Measurements from ENCODE around the gene SLC26A6. TPM values are rescaled to one million over a fixed set of nuclear protein-coding genes. Genes with fewer than 3 reads are reported as not detected.

Gene SLC26A6
- total and polyA plus RNA-seq, 8 donors: 14.0 to 34.9 (median 16.5) TPM

DNA sequence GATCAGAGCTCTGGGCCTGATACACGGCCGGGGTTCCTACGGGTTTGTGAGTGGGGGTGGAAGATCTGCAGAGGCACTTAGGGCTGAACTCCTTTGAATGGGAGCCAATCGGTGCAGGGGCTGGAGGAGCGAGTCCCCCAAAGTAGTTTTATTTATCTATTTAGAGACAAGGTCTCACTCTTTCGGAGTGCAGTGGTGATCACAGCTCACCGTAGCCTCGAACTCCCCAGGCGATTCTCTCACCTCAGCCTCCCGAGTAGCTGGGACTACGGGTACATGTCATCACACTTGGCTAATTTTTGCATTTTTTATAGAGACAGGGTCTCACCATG lies 29.0 kb upstream of the SLC26A6 start:
- intact Hi-C loops (cut with DNase I): no loop called here
- Histone ChIP-seq H3K27ac (no peak overlapping the region), H3K36me3 (no peaks in the 10 kb centered on the region), H3K4me1 (peaks cover 12 to 32% of the 10 kb centered on the region in 2 donors), H3K9me3 (no peaks in the 10 kb centered on the region), H3K27me3 (peaks cover 17 to 48% of the 10 kb centered on the region in 2 donors), H3K4me3 (peak overlapping the region in 1 of 2 donors; percentile 58)
- ATAC-seq (no peak), DNase-seq (no peak)
- no peak for TF ChIP-seq CTCF (IDR thresholded peaks at IDR 0.05)

DNA sequence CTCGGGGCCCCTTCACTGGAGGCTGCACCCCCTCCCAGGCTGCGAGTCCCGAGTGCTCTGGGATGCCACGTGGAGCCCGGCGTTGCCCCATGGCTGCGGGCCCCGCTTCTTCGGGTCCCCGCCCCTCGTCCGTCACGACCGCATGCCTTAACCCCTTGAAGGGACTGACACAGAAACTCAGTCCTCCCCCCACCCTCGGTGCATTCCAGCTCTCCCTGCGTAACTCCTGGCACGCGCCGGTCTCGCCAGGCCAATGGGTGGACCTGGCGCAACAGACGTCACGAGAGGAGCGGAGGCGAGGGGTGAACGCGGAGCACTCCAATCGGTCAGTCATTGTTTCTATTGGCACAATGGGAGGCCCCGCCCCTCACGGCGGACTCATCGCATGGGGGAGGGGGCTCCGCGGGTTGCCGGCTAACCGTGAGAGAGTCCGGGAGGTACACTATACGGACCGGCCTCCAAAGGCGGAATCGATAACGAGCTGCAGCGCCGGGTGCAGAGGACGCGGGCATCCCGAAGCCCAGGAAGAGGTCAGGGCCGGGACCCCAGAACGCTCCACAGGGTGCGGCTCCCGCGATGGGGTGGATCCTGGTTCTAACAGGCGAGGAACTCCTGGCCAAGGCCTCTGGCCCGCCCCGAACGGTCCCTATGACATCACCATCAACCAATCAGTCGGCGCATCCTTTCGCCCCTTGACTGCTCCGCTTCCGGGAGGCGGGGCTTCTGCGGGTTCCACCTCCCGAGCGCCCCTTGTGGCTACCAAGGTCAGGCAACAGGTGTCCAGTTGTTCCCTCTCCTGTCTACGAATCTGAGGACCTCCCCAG lies 28.4 kb upstream of the SLC26A6 start:
- no peaks in the 10 kb centered on the region for H3K36me3 ChIP-seq

GRCh38 chr3:48662753-48663488 lies 27.7 kb upstream of the SLC26A6 start, which contains the start of gene CELSR3:
Gene CELSR3, minus strand, starts transcription at chr3:48662886. Its CDS starts 252 bp downstream, at chr3:48662634.
- Histone ChIP-seq H3K4me1 (peaks cover 12 to 32% of the 10 kb centered on the region in 2 donors), H3K36me3 (no peaks in the 10 kb centered on the region), H3K27me3 (peaks cover 17 to 48% of the 10 kb centered on the region in 2 donors), H3K4me3 (peak within 1 kb of the TSS; percentile 35 to 58), H3K9me3 (no peaks in the 10 kb centered on the region), H3K27ac (peak within 1 kb of the TSS in 1 of 2 donors; percentile 53)
- intact Hi-C loops (cut with DNase I): no loop called here
- DNase-seq (peak in 3 of 4 donors; percentile 39 to 82 (median 54)), ATAC-seq (peak; percentile 42)
- TF ChIP-seq CTCF (IDR thresholded peaks at IDR 0.05): no peak

More for the DNA sequence above, 28.4 kb upstream of the SLC26A6 start:
- Histone ChIP-seq H3K27me3 (peaks cover 17 to 48% of the 10 kb centered on the region in 2 donors), H3K4me3 (peak overlapping the region; percentile 35 to 58), H3K27ac (peak overlapping the region in 1 of 2 donors; percentile 53), H3K9me3 (no peaks in the 10 kb centered on the region), H3K4me1 (peaks cover 12 to 32% of the 10 kb centered on the region in 2 donors)
- intact Hi-C loops (cut with DNase I): no loop called here
- ATAC-seq: peak; percentile 86
- DNase-seq: peak; percentile 45 to 94 (median 89)
- peak; percentile 20 to 73 for TF ChIP-seq CTCF (IDR thresholded peaks at IDR 0.05)

DNA sequence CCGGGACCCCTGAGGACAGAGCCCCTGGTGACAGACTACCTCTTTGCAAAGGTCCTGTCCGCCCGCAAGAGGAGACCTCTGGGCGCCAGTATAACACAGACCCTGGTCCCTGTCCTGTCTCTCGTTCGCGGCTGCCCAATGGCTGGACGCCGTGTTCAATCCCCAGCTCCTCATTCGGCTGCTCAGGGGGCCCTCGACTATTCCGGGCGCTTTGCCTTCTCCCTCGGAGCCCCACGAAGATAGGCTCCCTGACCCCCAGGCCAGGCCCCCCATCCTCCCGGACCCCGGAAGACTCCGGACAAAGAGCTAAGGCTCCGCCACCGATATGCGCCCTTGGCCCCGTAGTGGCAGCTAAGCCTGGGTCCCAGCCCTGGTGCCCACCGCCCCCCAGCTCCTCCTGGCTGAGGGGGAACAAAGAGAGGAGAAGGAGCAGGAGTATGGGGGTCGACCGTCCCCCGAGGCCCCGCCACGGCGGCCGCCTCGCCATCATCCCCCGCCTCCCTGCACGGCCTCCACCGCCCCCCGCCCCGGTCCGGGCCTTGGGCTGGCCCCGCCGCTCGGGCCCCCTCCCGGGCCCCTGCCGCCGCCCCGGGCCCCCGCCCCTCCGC lies 27.0 kb upstream of the SLC26A6 start:
- no peak overlapping the region for H3K27ac ChIP-seq
- intact Hi-C loops (cut with DNase I): no loop called here
- H3K9me3 ChIP-seq: no peaks in the 10 kb centered on the region
- no peak for ATAC-seq
- H3K4me3 ChIP-seq: no peak overlapping the region
- peak in 1 of 4 donors; percentile 62 for DNase-seq
- H3K4me1 ChIP-seq: peaks cover 12 to 32% of the 10 kb centered on the region in 2 donors
- H3K27me3 ChIP-seq: peaks cover 17 to 48% of the 10 kb centered on the region in 2 donors
- no peak for TF ChIP-seq CTCF (IDR thresholded peaks at IDR 0.05)
- H3K36me3 ChIP-seq: no peaks in the 10 kb centered on the region
